Measurements from ENCODE around the gene RXYLT1.

RXYLT1 gene

GRCh38 chr12:63770375-63770774 is 9.3 kb upstream of the RXYLT1 start:
- no peak overlapping the region for H3K4me3 Mint-ChIP-seq
- no peaks in the 10 kb centered on the region for H3K9me3 Mint-ChIP-seq
- peaks cover 1% of the 10 kb centered on the region for H3K27me3 Mint-ChIP-seq
- no peaks in the 10 kb centered on the region for H3K36me3 Mint-ChIP-seq (ENCODE audit: low read depth)
- no peaks in the 10 kb centered on the region for H3K4me1 Mint-ChIP-seq (ENCODE audit: low read depth)
- no peak overlapping the region for H3K27ac Mint-ChIP-seq
- intact Hi-C loops (cut with micrococcal nuclease) = no loop called here

GRCh38 chr12:63777340-63777739 is 2.4 kb upstream of the RXYLT1 start:
- H3K4me3 Mint-ChIP-seq = no peak overlapping the region
- no peaks in the 10 kb centered on the region for H3K36me3 Mint-ChIP-seq (ENCODE audit: low read depth)
- no peak overlapping the region for H3K27ac Mint-ChIP-seq
- H3K9me3 Mint-ChIP-seq = no peaks in the 10 kb centered on the region
- intact Hi-C loops (cut with micrococcal nuclease) = no loop called here
- H3K27me3 Mint-ChIP-seq = peaks cover 1% of the 10 kb centered on the region
- peaks cover 11% of the 10 kb centered on the region for H3K4me1 Mint-ChIP-seq (ENCODE audit: low read depth)

GRCh38 chr12:63782466-63782865 is 2.8 kb downstream of the RXYLT1 start:
- Mint-ChIP-seq H3K4me1 (ENCODE audit: low read depth) (peaks cover 7% of the 10 kb centered on the region), H3K36me3 (ENCODE audit: low read depth) (peaks cover 29% of the 10 kb centered on the region), H3K4me3 (no peak overlapping the region), H3K27me3 (no peaks in the 10 kb centered on the region), H3K27ac (no peak overlapping the region), H3K9me3 (no peaks in the 10 kb centered on the region)
- intact Hi-C loops (cut with micrococcal nuclease) = no loop called here

GRCh38 chr12:63787306-63787705 is 7.6 kb downstream of the RXYLT1 start:
- H3K27ac Mint-ChIP-seq = no peak overlapping the region
- H3K9me3 Mint-ChIP-seq = no peaks in the 10 kb centered on the region
- H3K27me3 Mint-ChIP-seq = no peaks in the 10 kb centered on the region
- peaks cover 50% of the 10 kb centered on the region for H3K36me3 Mint-ChIP-seq (ENCODE audit: low read depth)
- intact Hi-C loops (cut with micrococcal nuclease) = no loop called here
- no peaks in the 10 kb centered on the region for H3K4me1 Mint-ChIP-seq (ENCODE audit: low read depth)
- H3K4me3 Mint-ChIP-seq = no peak overlapping the region

GRCh38 chr12:63790608-63790945 is 10.9 kb downstream of the RXYLT1 start:
- Mint-ChIP-seq H3K27me3 (no peaks in the 10 kb centered on the region), H3K4me1 (ENCODE audit: low read depth) (no peaks in the 10 kb centered on the region), H3K4me3 (no peak overlapping the region), H3K36me3 (ENCODE audit: low read depth) (peaks cover 31% of the 10 kb centered on the region), H3K9me3 (no peaks in the 10 kb centered on the region), H3K27ac (no peak overlapping the region)
- intact Hi-C loops (cut with micrococcal nuclease) = no loop called here

GRCh38 chr12:63792338-63792737 is 12.6 kb downstream of the RXYLT1 start:
- Mint-ChIP-seq H3K4me1 (ENCODE audit: low read depth) (no peaks in the 10 kb centered on the region), H3K9me3 (no peaks in the 10 kb centered on the region), H3K27me3 (no peaks in the 10 kb centered on the region), H3K36me3 (ENCODE audit: low read depth) (peaks cover 22% of the 10 kb centered on the region), H3K4me3 (no peak overlapping the region), H3K27ac (no peak overlapping the region)
- intact Hi-C loops (cut with micrococcal nuclease) = no loop called here

GRCh38 chr12:63795032-63795687 is 15.5 kb downstream of the RXYLT1 start:
- no peaks in the 10 kb centered on the region for H3K4me1 Mint-ChIP-seq (ENCODE audit: low read depth)
- H3K27me3 Mint-ChIP-seq = no peaks in the 10 kb centered on the region
- H3K27ac Mint-ChIP-seq = no peak overlapping the region
- H3K36me3 Mint-ChIP-seq (ENCODE audit: low read depth) = peaks cover 6% of the 10 kb centered on the region
- intact Hi-C loops (cut with micrococcal nuclease) = no loop called here
- H3K4me3 Mint-ChIP-seq = no peak overlapping the region
- no peaks in the 10 kb centered on the region for H3K9me3 Mint-ChIP-seq

- no peak overlapping the region for H3K27ac Mint-ChIP-seq
- H3K4me3 Mint-ChIP-seq = no peak overlapping the region
- H3K9me3 Mint-ChIP-seq = no peaks in the 10 kb centered on the region
- no peaks in the 10 kb centered on the region for H3K4me1 Mint-ChIP-seq (ENCODE audit: low read depth)
- H3K36me3 Mint-ChIP-seq (ENCODE audit: low read depth) = no peaks in the 10 kb centered on the region
- H3K27me3 Mint-ChIP-seq = no peaks in the 10 kb centered on the region
- intact Hi-C loops (cut with micrococcal nuclease) = no loop called here
Observed at GRCh38 chr12:63795944-63796343, 16.2 kb downstream of the RXYLT1 start.

GRCh38 chr12:63802012-63802608 is 22.4 kb downstream of the RXYLT1 start:
- H3K27ac Mint-ChIP-seq = no peak overlapping the region
- no peaks in the 10 kb centered on the region for H3K9me3 Mint-ChIP-seq
- H3K27me3 Mint-ChIP-seq = no peaks in the 10 kb centered on the region
- intact Hi-C loops (cut with micrococcal nuclease) = loop anchor here (2.0 to 5.0 kb wide), 3 partner anchors 130 to 699 kb away; no protein-coding TSS in a partner anchor
- H3K4me3 Mint-ChIP-seq = no peak overlapping the region
- H3K36me3 Mint-ChIP-seq (ENCODE audit: low read depth) = no peaks in the 10 kb centered on the region
- H3K4me1 Mint-ChIP-seq (ENCODE audit: low read depth) = no peaks in the 10 kb centered on the region

GRCh38 chr12:63804746-63805145 is 25.0 kb downstream of the RXYLT1 start:
- Mint-ChIP-seq H3K4me1 (ENCODE audit: low read depth) (no peaks in the 10 kb centered on the region), H3K36me3 (ENCODE audit: low read depth) (no peaks in the 10 kb centered on the region), H3K27ac (no peak overlapping the region), H3K9me3 (no peaks in the 10 kb centered on the region), H3K4me3 (no peak overlapping the region), H3K27me3 (no peaks in the 10 kb centered on the region)
- intact Hi-C loops (cut with micrococcal nuclease) = loop anchor here (5.0 kb wide), 1 partner anchor 132 kb away; no protein-coding TSS in a partner anchor

GRCh38 chr12:63805704-63806672 is 26.3 kb downstream of the RXYLT1 start:
- Mint-ChIP-seq H3K4me3 (no peak overlapping the region), H3K27ac (no peak overlapping the region), H3K9me3 (no peaks in the 10 kb centered on the region), H3K36me3 (ENCODE audit: low read depth) (no peaks in the 10 kb centered on the region), H3K4me1 (ENCODE audit: low read depth) (no peaks in the 10 kb centered on the region), H3K27me3 (no peaks in the 10 kb centered on the region)
- intact Hi-C loops (cut with micrococcal nuclease) = no loop called here

- H3K4me1 Mint-ChIP-seq (ENCODE audit: low read depth) = no peaks in the 10 kb centered on the region
- no peaks in the 10 kb centered on the region for H3K27me3 Mint-ChIP-seq
- H3K4me3 Mint-ChIP-seq = no peak overlapping the region
- intact Hi-C loops (cut with micrococcal nuclease) = no loop called here
- no peak overlapping the region for H3K27ac Mint-ChIP-seq
- no peaks in the 10 kb centered on the region for H3K36me3 Mint-ChIP-seq (ENCODE audit: low read depth)
- peaks cover 9% of the 10 kb centered on the region for H3K9me3 Mint-ChIP-seq
Observed at GRCh38 chr12:63808631-63809030, 28.9 kb downstream of the RXYLT1 start.

- Mint-ChIP-seq H3K4me3 (no peak overlapping the region), H3K27me3 (no peaks in the 10 kb centered on the region), H3K27ac (no peak overlapping the region), H3K9me3 (peaks cover 9% of the 10 kb centered on the region), H3K4me1 (ENCODE audit: low read depth) (no peaks in the 10 kb centered on the region), H3K36me3 (ENCODE audit: low read depth) (no peaks in the 10 kb centered on the region)
- intact Hi-C loops (cut with micrococcal nuclease) = no loop called here
Observed at GRCh38 chr12:63809566-63809965, 29.9 kb downstream of the RXYLT1 start.

- Mint-ChIP-seq H3K4me3 (no peak overlapping the region), H3K27ac (no peak overlapping the region), H3K27me3 (no peaks in the 10 kb centered on the region), H3K9me3 (peaks cover 9% of the 10 kb centered on the region), H3K4me1 (ENCODE audit: low read depth) (no peaks in the 10 kb centered on the region), H3K36me3 (ENCODE audit: low read depth) (no peaks in the 10 kb centered on the region)
- intact Hi-C loops (cut with micrococcal nuclease) = no loop called here
Observed at GRCh38 chr12:63811334-63811733, 31.6 kb downstream of the RXYLT1 start.
